Measurements from ENCODE around the gene BCKDHB.

Gene BCKDHB

DNA sequence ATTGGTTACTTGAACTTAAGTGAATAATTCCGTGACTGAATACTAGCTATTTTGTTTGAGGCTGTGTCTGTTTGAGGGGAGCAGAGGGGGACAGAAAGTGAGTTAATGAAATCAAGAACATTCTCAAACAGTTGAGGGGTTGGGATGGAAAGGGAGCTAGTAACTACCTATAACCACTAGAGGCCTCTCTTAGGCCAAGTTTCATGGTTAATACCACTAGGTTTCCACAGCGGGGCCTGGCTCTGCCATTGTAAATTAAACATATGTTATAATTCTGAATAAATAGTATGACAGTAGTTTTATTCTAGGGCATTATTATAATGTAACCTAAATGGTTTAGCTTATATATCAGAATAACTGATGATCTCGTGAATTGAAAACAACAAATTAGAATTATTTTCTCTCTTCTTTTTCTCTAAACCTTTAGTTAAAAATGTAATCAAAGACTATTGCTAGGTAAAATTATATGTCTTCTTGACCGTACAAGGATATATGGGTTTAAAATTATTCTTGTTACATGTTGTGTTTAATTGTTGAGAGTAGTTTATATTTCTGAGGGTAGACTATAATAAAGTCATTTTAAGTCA, 108.1 kb downstream of the BCKDHB start:
- Mint-ChIP-seq H3K36me3 (ENCODE audit: low read depth) (peaks cover 2% of the 10 kb centered on the region), H3K27me3 (ENCODE audit: low read depth) (no peaks in the 10 kb centered on the region), H3K4me1 (peaks cover 34% of the 10 kb centered on the region), H3K4me3 (no peak overlapping the region), H3K9me3 (no peaks in the 10 kb centered on the region), H3K27ac (peak overlapping the region in 2 of 3 experiments; percentile 17 to 25)
- TF ChIP-seq, protein P1, sequence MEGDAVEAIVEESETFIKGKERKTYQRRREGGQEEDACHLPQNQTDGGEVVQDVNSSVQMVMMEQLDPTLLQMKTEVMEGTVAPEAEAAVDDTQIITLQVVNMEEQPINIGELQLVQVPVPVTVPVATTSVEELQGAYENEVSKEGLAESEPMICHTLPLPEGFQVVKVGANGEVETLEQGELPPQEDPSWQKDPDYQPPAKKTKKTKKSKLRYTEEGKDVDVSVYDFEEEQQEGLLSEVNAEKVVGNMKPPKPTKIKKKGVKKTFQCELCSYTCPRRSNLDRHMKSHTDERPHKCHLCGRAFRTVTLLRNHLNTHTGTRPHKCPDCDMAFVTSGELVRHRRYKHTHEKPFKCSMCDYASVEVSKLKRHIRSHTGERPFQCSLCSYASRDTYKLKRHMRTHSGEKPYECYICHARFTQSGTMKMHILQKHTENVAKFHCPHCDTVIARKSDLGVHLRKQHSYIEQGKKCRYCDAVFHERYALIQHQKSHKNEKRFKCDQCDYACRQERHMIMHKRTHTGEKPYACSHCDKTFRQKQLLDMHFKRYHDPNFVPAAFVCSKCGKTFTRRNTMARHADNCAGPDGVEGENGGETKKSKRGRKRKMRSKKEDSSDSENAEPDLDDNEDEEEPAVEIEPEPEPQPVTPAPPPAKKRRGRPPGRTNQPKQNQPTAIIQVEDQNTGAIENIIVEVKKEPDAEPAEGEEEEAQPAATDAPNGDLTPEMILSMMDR (IDR thresholded peaks at IDR 0.05; ENCODE audit: unreplicated experiment in 3 of 3), result peak; percentile 79 to 83 (median 79)

DNA sequence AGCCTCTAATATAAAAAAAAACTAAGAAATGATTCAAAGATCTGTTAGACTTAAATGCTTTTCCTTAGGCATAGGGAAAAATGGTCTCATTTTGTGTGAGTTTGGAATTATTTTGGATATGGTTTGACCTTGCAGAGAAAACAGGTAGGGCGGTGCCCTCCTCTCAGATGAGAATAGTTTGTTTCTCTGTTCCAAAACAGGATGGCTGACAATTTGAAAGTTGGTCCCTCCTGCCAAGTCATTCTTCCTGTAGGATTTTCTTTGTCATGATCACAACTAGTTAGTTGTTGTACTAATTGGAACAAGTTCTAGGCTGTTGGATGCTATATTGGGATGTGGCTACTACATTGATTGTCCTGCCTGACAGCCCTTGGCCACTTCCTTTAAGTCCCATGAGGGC, 108.6 kb downstream of the BCKDHB start:
- H3K4me3 Mint-ChIP-seq, result no peak overlapping the region
- peaks cover 34% of the 10 kb centered on the region for H3K4me1 Mint-ChIP-seq
- peaks cover 8% of the 10 kb centered on the region for H3K36me3 Mint-ChIP-seq (ENCODE audit: low read depth)
- H3K27me3 Mint-ChIP-seq (ENCODE audit: low read depth), result no peaks in the 10 kb centered on the region
- H3K27ac Mint-ChIP-seq, result no peak overlapping the region
- TF ChIP-seq, protein P1 (IDR thresholded peaks at IDR 0.05; ENCODE audit: unreplicated experiment in 3 of 3), result no peak
- no peaks in the 10 kb centered on the region for H3K9me3 Mint-ChIP-seq

DNA sequence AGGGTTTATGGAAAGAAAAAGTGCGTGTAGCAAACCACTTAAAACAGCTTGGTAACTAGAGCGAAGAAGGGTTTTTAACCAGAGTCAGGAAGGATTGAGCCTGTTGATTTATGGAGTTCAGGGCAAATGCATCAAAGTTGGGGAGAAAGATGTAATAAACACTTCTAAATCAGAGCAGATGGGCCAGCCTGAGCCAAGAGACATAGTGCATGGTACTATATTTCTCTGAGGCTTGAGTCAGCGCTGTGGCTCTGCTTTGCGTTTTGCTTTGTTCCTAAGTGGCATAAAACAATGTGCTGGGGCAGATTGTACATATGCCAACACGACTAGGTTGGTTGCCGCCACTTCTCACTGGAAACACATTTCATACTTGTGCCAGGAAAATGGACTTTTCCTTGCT, 111.3 kb downstream of the BCKDHB start:
- TF ChIP-seq, protein P1 (IDR thresholded peaks at IDR 0.05; ENCODE audit: unreplicated experiment in 3 of 3), result no peak
- Mint-ChIP-seq H3K27ac (peak overlapping the region; percentile 0 to 11 (median 6)), H3K4me1 (peaks cover 19% of the 10 kb centered on the region), H3K4me3 (no peak overlapping the region), H3K9me3 (peaks cover 4% of the 10 kb centered on the region), H3K27me3 (ENCODE audit: low read depth) (no peaks in the 10 kb centered on the region), H3K36me3 (ENCODE audit: low read depth) (peaks cover 16% of the 10 kb centered on the region)

DNA sequence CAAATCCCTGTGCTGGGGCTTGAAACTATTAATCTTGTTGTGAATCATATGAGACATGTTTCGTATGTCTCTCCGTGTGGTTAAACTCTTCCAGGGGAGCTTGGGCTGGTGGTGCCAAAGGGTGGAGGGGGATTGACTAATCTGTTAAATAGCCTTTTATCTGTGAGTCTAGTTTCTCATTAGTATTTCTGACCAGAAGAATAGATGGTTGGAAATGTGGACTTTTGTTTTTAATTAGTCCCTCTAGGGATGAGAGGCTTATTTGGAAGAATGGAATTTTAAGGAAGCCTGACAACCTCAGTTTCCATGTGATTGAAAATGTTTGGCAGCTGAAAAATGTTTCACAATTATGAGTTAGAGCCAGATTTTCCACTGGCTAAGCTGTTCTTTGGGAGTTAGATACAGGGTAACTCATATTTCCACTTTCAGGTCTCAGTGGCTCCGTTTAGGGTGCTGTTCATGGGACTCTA, 117.3 kb downstream of the BCKDHB start:
- peaks cover 15% of the 10 kb centered on the region for H3K4me1 Mint-ChIP-seq
- no peak overlapping the region for H3K4me3 Mint-ChIP-seq
- peaks cover 4% of the 10 kb centered on the region for H3K9me3 Mint-ChIP-seq
- H3K27me3 Mint-ChIP-seq (ENCODE audit: low read depth), result no peaks in the 10 kb centered on the region
- TF ChIP-seq, protein P1 (IDR thresholded peaks at IDR 0.05; ENCODE audit: unreplicated experiment in 3 of 3), result no peak
- H3K27ac Mint-ChIP-seq, result no peak overlapping the region
- peaks cover 21% of the 10 kb centered on the region for H3K36me3 Mint-ChIP-seq (ENCODE audit: low read depth)

DNA sequence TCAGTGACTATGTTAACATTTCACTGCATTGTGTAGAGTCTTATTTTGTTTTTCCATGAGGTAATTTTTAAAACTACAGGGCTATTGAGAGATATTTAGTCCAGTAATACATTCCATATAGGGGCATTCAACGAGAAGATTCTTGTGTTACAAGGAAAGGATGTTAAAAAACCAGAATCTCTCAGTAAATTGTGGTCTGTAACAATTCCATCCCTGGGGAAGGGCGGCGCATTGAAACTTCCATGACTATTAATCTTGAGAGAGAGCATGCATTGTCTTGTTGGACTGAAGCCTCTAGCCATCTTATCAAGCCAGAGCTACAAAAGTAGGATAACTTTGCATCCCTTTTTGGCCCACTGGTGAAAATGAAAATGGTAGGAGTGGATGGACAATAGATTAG, 119.7 kb downstream of the BCKDHB start:
- Mint-ChIP-seq H3K9me3 (peaks cover 3% of the 10 kb centered on the region), H3K36me3 (ENCODE audit: low read depth) (peaks cover 10% of the 10 kb centered on the region), H3K27ac (peak overlapping the region in 2 of 3 experiments; percentile 12 to 29), H3K4me3 (no peak overlapping the region), H3K27me3 (ENCODE audit: low read depth) (no peaks in the 10 kb centered on the region), H3K4me1 (peaks cover 15% of the 10 kb centered on the region)
- TF ChIP-seq, protein P1 (IDR thresholded peaks at IDR 0.05; ENCODE audit: unreplicated experiment in 3 of 3), result no peak

DNA sequence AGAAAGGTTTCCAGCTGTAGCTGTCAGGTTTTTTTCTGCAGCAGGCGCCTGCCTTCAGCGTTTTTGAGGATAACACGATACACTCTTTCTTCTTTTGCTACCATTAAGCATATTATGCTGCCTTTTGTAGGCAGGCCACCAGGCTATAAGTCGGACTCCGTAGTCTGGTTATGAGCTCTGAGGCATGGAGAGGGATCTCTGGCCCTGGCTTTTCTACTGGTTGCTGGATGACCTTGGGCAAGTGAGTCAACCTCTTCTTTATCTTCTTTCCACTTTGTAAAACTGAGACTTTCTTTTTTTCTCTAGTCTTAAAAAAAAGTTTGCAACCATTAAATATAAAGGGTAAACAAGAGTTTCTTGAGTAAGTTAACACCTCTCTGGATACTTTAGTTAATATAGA, 120.2 kb downstream of the BCKDHB start:
- TF ChIP-seq, protein P1 (IDR thresholded peaks at IDR 0.05; ENCODE audit: unreplicated experiment in 3 of 3), result no peak
- Mint-ChIP-seq H3K4me3 (no peak overlapping the region), H3K27ac (peak overlapping the region in 1 of 3 experiments; percentile 29), H3K9me3 (peaks cover 2% of the 10 kb centered on the region), H3K36me3 (ENCODE audit: low read depth) (peaks cover 8% of the 10 kb centered on the region), H3K27me3 (ENCODE audit: low read depth) (no peaks in the 10 kb centered on the region), H3K4me1 (peaks cover 15% of the 10 kb centered on the region)
